Pancreas (tissue), 10 donors: ENCODE data around the gene GRM4. TPM values are rescaled to one million over a fixed set of nuclear protein-coding genes. Genes with fewer than 3 reads are reported as not detected.

ENCODE experiments used
- ATAC-seq, 4 donors: fragments of 200-7000 bp; cut with Tn5 transposase; one replicate each; pipeline versions ENCODE4 v1.8.0 to v1.9.1; 2020; ENCODE audit warnings: mild to moderate bottlenecking in 4 of 4, moderate library complexity in 4 of 4
- DNase-seq, 6 donors: peaks; one replicate each; pipeline ENCODE4 v3.0.0-alpha.2; 2020
- FAIRE-seq: peaks from 2 replicates; lab custom pipeline; 2012; peaks lifted over from hg19 to GRCh38; lab: Jason Lieb, UNC
- H3K27ac ChIP-seq, 4 donors: fragments of 200-600 bp; sonication (generic); 1 replicate in 3 of 4; 2 replicates in 1 of 4; pipeline versions ENCODE4 v1.5.0 to v1.8.0; 2020
- H3K27me3 ChIP-seq, 4 donors: fragments of 200-600 bp; one replicate each; pipeline ENCODE4 v1.8.0; 2021
- H3K36me3 ChIP-seq, 3 donors: fragments of 200-600 bp; sonication (generic) in 1 of 3; one replicate each; pipeline versions ENCODE4 v1.5.0 to v1.8.0; 2020 to 2021
- H3K4me1 ChIP-seq, 3 donors: fragments of 200-600 bp; one replicate each; pipeline ENCODE4 v1.8.0; 2021
- H3K4me3 ChIP-seq, 4 donors: fragments of 200-600 bp; sonication (generic) in 2 of 4; one replicate each; pipeline versions ENCODE4 v1.5.0 to v1.8.0; 2020 to 2021
- H3K9me3 ChIP-seq, 4 donors: fragments of 200-600 bp; one replicate each; pipeline ENCODE4 v1.8.0; 2021
- CTCF ChIP-seq, 4 donors: fragments of 200-600 bp; sonication (generic) in 3 of 4; IDR thresholded peaks; one replicate each; pipeline versions ENCODE4 v1.5.0 to v1.8.0; 2021; ENCODE audit warnings: antibody characterized with exemption in 4 of 4
- WGBS, 2 donors: extraction: QIAGEN DNeasy Blood & Tissue Kit; methylation state at CpG; one replicate each; pipeline ENCODE4 v1.1.7; 2013; 5-methylcytosine and 5-hydroxymethylcytosine counted together
- intact Hi-C, 3 donors: fragments of 100-400 bp; cut with DNase I; formaldehyde crosslinking; loops; one replicate each; pipeline versions ENCODE4 v1.11.1 to v1.14.2; 2022
- polyA plus RNA-seq, 2 donors: library from polyadenylated mRNA; stranded (reverse); fragments of 200-250 nt; gene quantifications; one replicate each; pipeline ENCODE4 v1.2.3, GENCODE V29; 2013
- total RNA-seq, 6 donors: library from RNA; stranded (reverse); fragmentation: NEBNext Ultra II Directional in 4 of 6; extraction: Animal tissue kit (Norgen Biotek cat#: 25700) in 4 of 6; gene quantifications; one replicate each; pipeline versions ENCODE4 v1.2.1 to v1.2.4, GENCODE V29; 2021 to 2023
- donor health status: healthy with polysubstance abuse.
- donor health status: DM: no; HTN: no; CAD: no; lungs with moderate emphysema.
- donor health status: DM: no; HTN: no; CAD: no.
- donor health status: control.
- donor health status: control.
- donor health status: Bipolar disorder and iron deficiency.
- donor health status: DM: yes; HTN: yes; CAD: no.
- donor health status: DM: no; HTN: no; CAD: no.
- donor health status: DM: no; HTN: no; CAD: no.
- donor health status: DM: yes; HTN: yes; CAD: no.

The GRM4 gene
- total and polyA plus RNA-seq, 8 donors: 0.23 to 6.8 (median 1.3) TPM

- Histone ChIP-seq H3K27me3 (no peaks in the 10 kb centered on the region), H3K27ac (no peak overlapping the region), H3K36me3 (no peaks in the 10 kb centered on the region), H3K4me3 (no peak overlapping the region), H3K4me1 (no peaks in the 10 kb centered on the region), H3K9me3 (no peaks in the 10 kb centered on the region)
- TF ChIP-seq CTCF (IDR thresholded peaks at IDR 0.05): no peak
- 76 to 78% methylated on average over 10 of the region's 10 CpGs for WGBS, 2 donors
- intact Hi-C loops: no loop called here
- DNase-seq: no peak
- FAIRE-seq: no peak
- ATAC-seq: no peak
These were observed 53.3 kb downstream of the GRM4 start for GRCh38 chr6:34092631-34093030.

- TF ChIP-seq CTCF (IDR thresholded peaks at IDR 0.05): no peak
- Histone ChIP-seq H3K9me3 (no peaks in the 10 kb centered on the region), H3K27me3 (no peaks in the 10 kb centered on the region), H3K27ac (no peak overlapping the region), H3K36me3 (no peaks in the 10 kb centered on the region), H3K4me3 (no peak overlapping the region), H3K4me1 (no peaks in the 10 kb centered on the region)
- 60 to 66% methylated on average over 5 of the region's 5 CpGs for WGBS, 2 donors
- ATAC-seq (no peak), DNase-seq (no peak), FAIRE-seq (no peak)
- intact Hi-C loops: no loop called here
These were observed 55.0 kb downstream of the GRM4 start for GRCh38 chr6:34090935-34091334.

GRCh38 chr6:34090529-34090928, 55.4 kb downstream of the GRM4 start:
- Histone ChIP-seq H3K27me3 (no peaks in the 10 kb centered on the region), H3K36me3 (no peaks in the 10 kb centered on the region), H3K4me3 (no peak overlapping the region), H3K9me3 (no peaks in the 10 kb centered on the region), H3K4me1 (no peaks in the 10 kb centered on the region), H3K27ac (no peak overlapping the region)
- ATAC-seq (no peak), FAIRE-seq (no peak), DNase-seq (no peak)
- intact Hi-C loops: no loop called here
- 52 to 69% methylated on average over 9 of the region's 9 CpGs for WGBS, 2 donors
- TF ChIP-seq CTCF (IDR thresholded peaks at IDR 0.05): no peak

- Histone ChIP-seq H3K27ac (no peak overlapping the region), H3K36me3 (no peaks in the 10 kb centered on the region), H3K9me3 (no peaks in the 10 kb centered on the region), H3K4me3 (no peak overlapping the region), H3K27me3 (no peaks in the 10 kb centered on the region), H3K4me1 (no peaks in the 10 kb centered on the region)
- FAIRE-seq: no peak
- intact Hi-C loops: no loop called here
- no peak for TF ChIP-seq CTCF (IDR thresholded peaks at IDR 0.05)
- DNase-seq: no peak
- WGBS, 2 donors: 83 to 84% methylated on average over 2 of the region's 2 CpGs
- ATAC-seq: no peak
These were observed 59.3 kb downstream of the GRM4 start for GRCh38 chr6:34086558-34086957.

GRCh38 chr6:34085453-34086170, 60.3 kb downstream of the GRM4 start:
- Histone ChIP-seq H3K4me1 (no peaks in the 10 kb centered on the region), H3K36me3 (no peaks in the 10 kb centered on the region), H3K9me3 (no peaks in the 10 kb centered on the region), H3K4me3 (no peak overlapping the region), H3K27me3 (no peaks in the 10 kb centered on the region), H3K27ac (no peak overlapping the region)
- intact Hi-C loops: no loop called here
- WGBS, 2 donors: 82 to 87% methylated on average over 14 of the region's 14 CpGs
- TF ChIP-seq CTCF (IDR thresholded peaks at IDR 0.05): no peak
- ATAC-seq (no peak), FAIRE-seq (no peak), DNase-seq (no peak)
